ENCODE results near the gene OR8S1. TPM values are rescaled to one million over a fixed set of nuclear protein-coding genes. Genes with fewer than 3 reads are reported as not detected.
"Not testable (repeated sequence)": the region's sequence is repeated elsewhere in the genome, so short reads cannot be mapped to it uniquely, and the experiment has no call there.

The OR8S1 gene
- total RNA-seq, 1 donor from 2014 or later: not detected

- not testable (repeated sequence) for DNase-seq (ENCODE audit: low spot score)
Measured at GRCh38 chr12:48553666-48554343, 28.4 kb downstream of the OR8S1 start.

DNA sequence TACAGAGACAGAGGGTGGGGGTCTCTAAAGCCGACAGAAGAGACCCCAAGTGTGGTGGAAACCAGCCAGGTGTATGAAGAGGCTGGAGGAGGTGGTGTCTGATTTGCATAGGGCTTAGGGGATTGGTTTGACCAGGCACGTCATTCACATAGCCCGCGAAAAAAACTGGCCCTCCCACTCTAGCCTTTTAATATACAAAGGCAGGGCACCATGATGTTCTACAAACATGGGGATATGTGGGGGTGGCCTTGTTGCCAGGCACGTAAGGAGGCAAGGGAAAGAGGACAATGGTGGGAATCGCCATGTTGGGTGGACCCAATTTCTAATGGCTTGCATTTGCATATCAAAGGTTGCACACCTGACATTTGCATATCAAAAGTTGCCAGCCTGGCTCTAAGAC lies 31.2 kb downstream of the OR8S1 start:
- no peak for DNase-seq (ENCODE audit: low spot score)

- DNase-seq (ENCODE audit: low spot score): no peak
Measured at GRCh38 chr12:48557919-48558318, 32.5 kb downstream of the OR8S1 start.

DNA sequence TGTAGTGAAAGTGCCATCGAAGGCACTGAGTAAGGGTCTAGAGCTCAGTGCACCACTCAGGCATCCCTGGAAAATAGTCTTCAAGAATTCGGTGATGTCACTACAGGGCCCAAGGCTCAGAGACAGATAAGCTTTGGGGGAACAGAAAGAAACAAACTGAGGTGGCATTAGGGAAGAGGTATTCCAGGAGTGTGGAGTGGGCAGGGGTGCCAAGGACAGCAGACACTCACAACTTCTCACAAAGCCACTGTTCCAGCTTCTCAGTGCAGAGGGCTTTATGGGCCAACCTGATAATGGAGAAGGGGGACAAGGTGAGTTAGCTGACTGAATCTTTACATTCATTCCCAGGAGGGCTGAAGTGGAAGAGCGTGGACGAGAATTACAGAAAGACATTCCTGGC lies 42.3 kb downstream of the OR8S1 start:
- DNase-seq (ENCODE audit: low spot score): no peak

DNA sequence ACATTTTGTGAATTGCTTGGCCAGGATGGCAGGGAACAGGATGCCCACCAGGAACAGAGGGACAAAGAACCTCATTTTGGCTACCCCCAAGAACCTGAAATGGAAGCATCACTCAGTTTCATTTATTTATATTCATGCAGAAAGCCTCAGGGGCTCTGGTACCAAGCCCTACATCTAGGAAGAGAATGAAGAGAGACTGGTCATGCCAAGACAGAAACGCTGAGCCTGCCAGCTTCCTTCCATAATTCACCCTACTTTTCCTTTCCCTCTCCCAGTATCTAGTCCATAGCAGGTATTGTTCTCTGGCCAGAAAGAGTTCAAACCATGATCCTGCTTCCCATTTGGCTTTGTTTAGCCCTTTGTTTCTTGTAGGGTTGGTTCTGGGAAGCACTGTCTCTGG lies 44.5 kb downstream of the OR8S1 start, which contains the start of gene LALBA:
LALBA (minus strand) TSS at position 101 of the 400 bp plus-strand sequence; CDS start at position 75, 26 bp downstream.
- DNase-seq (ENCODE audit: low spot score): no peak

GRCh38 chr12:48572326-48572725 lies 46.9 kb downstream of the OR8S1 start:
- no peak for DNase-seq (ENCODE audit: low spot score)

Other genes with a start within 250 kb of the OR8S1 start
- 61.4 TPM for gene ZNF641, start 174.7 kb upstream of the OR8S1 start, total RNA-seq (ENCODE audit: insufficient read depth, low replicate concordance)
- not detected for gene ANP32D, start 53.1 kb upstream of the OR8S1 start, total RNA-seq (ENCODE audit: insufficient read depth, low replicate concordance)
- not detected for gene C12orf54, start 43.1 kb upstream of the OR8S1 start, total RNA-seq (ENCODE audit: insufficient read depth, low replicate concordance)
- gene LALBA, start 44.4 kb downstream of the OR8S1 start, total RNA-seq (ENCODE audit: insufficient read depth, low replicate concordance): not detected
- 64.3 TPM for gene KANSL2, start 156.6 kb downstream of the OR8S1 start, total RNA-seq (ENCODE audit: insufficient read depth, low replicate concordance)
- gene CCNT1, start 191.1 kb downstream of the OR8S1 start, total RNA-seq (ENCODE audit: insufficient read depth, low replicate concordance): 109 TPM

All from umbilical cord (tissue), 2 donors.